T-helper 1 cell treated with Interleukin-12 subunit alpha and Interleukin-12 subunit beta and Interleukin-4 antibody, amounts not matched to agents 30 μg/mL and 1 μg/mL, for 36 hours (primary cell): ENCODE results near the gene GJA1.
"Not testable (repeated sequence)": the region's sequence is repeated elsewhere in the genome, so short reads cannot be mapped to it uniquely, and the experiment has no call there.

Experiments
- H3K27ac Mint-ChIP-seq: one replicate; pipeline ENCODE4 v1.8.0; 2021; ENCODE audit warnings: mild to moderate bottlenecking, mixed read lengths
- H3K27me3 Mint-ChIP-seq: one replicate; pipeline ENCODE4 v1.8.0; 2021; ENCODE audit warnings: low read depth, mixed read lengths
- H3K36me3 Mint-ChIP-seq: one replicate; pipeline ENCODE4 v1.8.0; 2021; ENCODE audit warnings: low read depth, mixed read lengths
- H3K4me1 Mint-ChIP-seq: one replicate; pipeline ENCODE4 v1.8.0; 2021; ENCODE audit warnings: low read depth, mixed read lengths
- H3K4me3 Mint-ChIP-seq: one replicate; pipeline ENCODE4 v1.8.0; 2021; ENCODE audit warnings: mild to moderate bottlenecking, moderate library complexity, mixed read lengths
- H3K9me3 Mint-ChIP-seq: one replicate; pipeline ENCODE4 v1.8.0; 2021; ENCODE audit warnings: mixed read lengths

The GJA1 gene

DNA sequence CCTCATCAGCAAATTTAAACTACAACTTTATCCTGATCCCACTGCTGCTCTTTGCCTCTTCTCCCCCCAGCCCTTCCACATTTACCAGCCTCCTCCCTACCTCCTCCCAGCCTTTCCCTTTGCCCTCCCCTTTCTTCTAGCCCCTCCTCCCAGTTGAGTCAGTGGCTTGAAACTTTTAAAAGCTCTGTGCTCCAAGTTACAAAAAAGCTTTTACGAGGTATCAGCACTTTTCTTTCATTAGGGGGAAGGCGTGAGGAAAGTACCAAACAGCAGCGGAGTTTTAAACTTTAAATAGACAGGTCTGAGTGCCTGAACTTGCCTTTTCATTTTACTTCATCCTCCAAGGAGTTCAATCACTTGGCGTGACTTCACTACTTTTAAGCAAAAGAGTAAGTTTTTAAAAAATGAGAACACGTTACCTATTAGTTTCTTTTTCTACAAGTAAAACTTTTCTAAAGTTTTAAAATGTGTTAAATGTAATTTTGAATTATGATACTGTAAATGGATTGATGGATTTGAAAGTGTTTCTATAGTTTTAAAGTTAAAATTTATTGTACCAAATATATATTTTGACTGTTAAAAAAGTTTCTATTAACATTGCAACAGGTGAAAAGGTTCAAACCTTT is at the start of gene GJA1:
Gene GJA1, plus strand, starts transcription at position 203 of the 626 bp plus-strand sequence. CDS start 11,202 bp downstream, outside the sequence.
- Mint-ChIP-seq H3K4me3 (peak within 1 kb of the TSS; percentile 80), H3K36me3 (peaks cover 2% of the 10 kb centered on the region), H3K4me1 (peaks cover 11% of the 10 kb centered on the region), H3K27ac (no peak within 1 kb of the TSS), H3K9me3 (no peaks in the 10 kb centered on the region), H3K27me3 (peaks cover 49% of the 10 kb centered on the region)

DNA sequence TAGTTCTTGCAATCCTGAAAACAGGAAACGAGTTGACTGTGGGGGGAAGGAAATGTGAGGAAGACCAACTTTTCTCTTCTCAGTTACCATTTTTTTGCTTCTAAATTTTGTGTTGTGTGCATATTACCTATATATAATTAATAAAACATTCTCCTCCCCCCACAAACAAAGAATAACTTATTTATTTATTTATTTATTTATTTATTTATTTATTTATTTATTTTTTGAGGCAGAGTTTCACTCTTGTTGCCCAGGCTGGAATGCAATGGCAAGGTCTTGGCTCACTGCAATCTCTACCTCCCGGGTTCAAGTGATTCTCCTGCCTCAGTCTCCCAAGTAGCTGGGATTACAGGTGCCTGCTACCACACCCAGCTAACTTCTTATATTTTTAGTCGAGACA is 48.9 kb upstream of the GJA1 start:
- not testable (repeated sequence) for H3K36me3 Mint-ChIP-seq, H3K27ac Mint-ChIP-seq, H3K27me3 Mint-ChIP-seq, H3K4me3 Mint-ChIP-seq, H3K9me3 Mint-ChIP-seq, H3K4me1 Mint-ChIP-seq

DNA sequence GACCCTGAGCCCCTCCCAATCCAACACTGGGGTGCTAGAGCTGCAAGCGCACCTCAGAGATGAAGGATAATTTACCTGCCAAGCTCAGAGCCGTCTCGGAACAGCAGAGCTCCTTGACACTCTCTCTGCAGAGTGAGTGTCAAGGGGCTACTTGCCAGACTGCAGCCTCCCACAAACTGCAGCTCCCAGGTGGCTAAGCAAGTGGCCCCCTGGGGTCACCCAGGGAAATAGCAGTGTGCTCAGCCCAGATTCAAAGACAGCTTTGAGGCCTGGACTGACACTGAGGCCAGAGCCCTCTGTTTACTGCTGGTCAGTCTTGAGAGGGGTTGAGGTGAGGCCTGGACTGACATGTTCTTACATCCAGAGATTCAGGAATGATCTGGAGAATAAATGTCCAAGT is 46.0 kb upstream of the GJA1 start:
- Mint-ChIP-seq H3K4me3 (no peak overlapping the region), H3K4me1 (no peaks in the 10 kb centered on the region), H3K36me3 (no peaks in the 10 kb centered on the region), H3K27ac (no peak overlapping the region), H3K9me3 (no peaks in the 10 kb centered on the region), H3K27me3 (no peaks in the 10 kb centered on the region)

DNA sequence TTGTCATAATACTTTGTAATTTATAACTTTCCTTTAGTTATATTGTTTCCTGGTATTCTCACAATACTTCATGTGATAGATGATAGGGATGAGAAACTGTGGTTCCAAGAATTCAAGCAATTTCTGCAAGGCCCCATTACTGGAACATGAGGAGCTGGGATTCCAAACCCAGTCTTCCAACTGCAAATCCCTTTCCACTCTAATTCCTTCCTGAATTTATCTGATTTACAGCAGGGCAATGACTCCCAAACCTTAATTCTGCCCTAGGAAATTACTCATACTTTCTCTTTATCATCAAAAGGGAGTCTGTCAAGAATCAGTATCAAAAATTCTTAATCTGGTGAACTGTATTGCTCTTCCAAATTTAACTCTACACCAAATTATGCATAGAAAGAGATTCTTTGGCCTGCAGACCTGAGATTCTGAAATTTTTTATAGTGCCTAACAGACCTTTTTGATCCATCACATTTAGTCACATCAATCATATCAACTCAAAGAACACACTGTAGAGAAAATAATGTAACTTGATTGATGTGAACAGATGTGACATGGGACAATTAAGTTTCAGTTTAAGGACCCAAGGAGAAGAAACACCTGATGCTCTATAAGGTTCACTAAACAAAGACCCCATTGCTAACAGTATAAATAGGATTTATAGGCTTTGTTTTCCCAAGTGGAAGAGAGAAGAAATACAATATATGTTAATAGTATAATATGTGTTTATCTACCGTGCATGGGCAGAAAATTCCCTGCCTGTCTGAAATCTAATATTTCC is 41.5 kb upstream of the GJA1 start:
- Mint-ChIP-seq H3K27ac (no peak overlapping the region), H3K36me3 (no peaks in the 10 kb centered on the region), H3K27me3 (no peaks in the 10 kb centered on the region), H3K9me3 (no peaks in the 10 kb centered on the region), H3K4me3 (no peak overlapping the region), H3K4me1 (no peaks in the 10 kb centered on the region)

DNA sequence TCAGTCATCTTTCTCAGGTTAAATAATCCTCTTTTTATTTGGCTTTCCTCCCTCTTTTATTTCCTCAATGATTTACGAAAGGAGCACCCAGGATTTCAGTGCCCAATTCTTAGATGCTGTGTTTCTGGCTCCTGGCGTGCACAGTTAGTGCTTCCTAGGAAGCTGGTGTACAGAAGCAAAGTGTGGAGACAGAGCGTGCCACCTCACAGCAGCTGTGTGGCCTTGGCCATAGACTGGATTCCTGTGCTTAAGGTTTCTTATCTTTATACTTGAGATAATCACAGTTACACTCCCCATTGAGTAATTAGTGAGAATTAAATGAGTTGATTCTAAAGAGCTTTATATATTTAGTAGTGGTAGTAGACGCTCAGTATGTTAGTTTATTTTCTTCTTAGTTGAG is 39.7 kb upstream of the GJA1 start:
- H3K27me3 Mint-ChIP-seq = no peaks in the 10 kb centered on the region
- H3K36me3 Mint-ChIP-seq = no peaks in the 10 kb centered on the region
- H3K9me3 Mint-ChIP-seq = no peaks in the 10 kb centered on the region
- no peaks in the 10 kb centered on the region for H3K4me1 Mint-ChIP-seq
- no peak overlapping the region for H3K4me3 Mint-ChIP-seq
- no peak overlapping the region for H3K27ac Mint-ChIP-seq

DNA sequence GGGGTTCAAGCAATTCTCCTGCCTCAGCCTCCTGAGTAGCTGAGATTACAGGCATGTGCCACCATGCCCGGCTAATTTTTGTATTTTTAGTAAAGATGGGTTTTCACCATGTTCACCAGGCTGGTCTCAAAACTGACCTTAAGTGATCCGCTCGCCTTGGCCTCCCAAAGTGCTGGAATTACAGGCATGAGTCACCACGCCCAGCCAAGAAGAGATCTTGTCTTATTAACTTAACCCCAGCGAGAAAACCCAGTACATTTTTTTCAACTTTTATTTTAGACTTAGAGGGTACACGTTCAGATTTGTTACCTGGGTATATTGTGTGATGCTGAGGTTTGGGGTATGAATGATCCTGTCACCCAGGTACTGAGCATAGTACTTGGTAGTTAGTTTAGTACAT is 38.3 kb upstream of the GJA1 start:
- H3K27ac Mint-ChIP-seq, H3K9me3 Mint-ChIP-seq, H3K36me3 Mint-ChIP-seq, H3K4me3 Mint-ChIP-seq, H3K4me1 Mint-ChIP-seq, H3K27me3 Mint-ChIP-seq: not testable (repeated sequence)

DNA sequence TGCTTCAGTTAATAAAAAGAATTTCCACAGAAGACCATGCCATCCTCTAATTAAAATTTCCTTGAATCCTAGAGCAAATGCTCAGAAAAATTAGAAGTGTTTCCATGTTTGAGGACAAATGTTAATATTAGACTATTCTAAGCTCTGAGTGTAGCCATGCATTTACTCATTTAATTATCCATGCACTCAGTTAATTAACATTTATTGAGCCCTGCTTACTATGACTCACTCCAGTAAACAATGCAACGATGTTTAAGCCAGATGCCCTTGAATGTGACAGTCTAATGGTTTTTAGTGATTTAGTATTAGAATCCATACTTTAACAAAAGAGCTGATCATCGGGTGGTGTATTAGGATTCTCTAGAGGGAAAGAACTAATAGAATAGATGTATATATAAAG is 37.3 kb upstream of the GJA1 start:
- Mint-ChIP-seq H3K4me1 (no peaks in the 10 kb centered on the region), H3K36me3 (no peaks in the 10 kb centered on the region)

DNA sequence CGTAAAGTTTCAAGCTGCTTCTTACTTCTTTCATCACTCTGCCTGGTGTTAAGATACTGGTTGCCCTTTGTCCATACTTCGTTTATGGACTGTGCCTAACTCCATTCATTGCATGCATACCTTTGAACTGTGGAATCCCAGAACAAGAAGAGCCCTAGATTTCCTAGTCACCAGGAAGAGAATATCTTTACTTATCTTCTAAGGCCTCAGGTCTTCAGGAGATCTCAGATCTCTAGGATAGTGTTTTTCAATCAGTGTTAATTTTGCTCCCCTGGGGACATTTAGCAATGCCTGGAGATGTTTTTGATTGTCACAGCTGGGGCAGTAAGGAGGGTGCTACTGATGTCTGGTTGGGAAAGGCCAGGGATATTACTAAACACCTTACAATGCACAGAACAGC is 35.5 kb upstream of the GJA1 start:
- H3K9me3 Mint-ChIP-seq = no peaks in the 10 kb centered on the region
- no peaks in the 10 kb centered on the region for H3K36me3 Mint-ChIP-seq
- H3K27ac Mint-ChIP-seq = no peak overlapping the region
- no peaks in the 10 kb centered on the region for H3K4me1 Mint-ChIP-seq
- H3K27me3 Mint-ChIP-seq = no peaks in the 10 kb centered on the region
- H3K4me3 Mint-ChIP-seq = no peak overlapping the region

More for the DNA sequence above, 37.3 kb upstream of the GJA1 start:
- no peak overlapping the region for H3K4me3 Mint-ChIP-seq
- no peak overlapping the region for H3K27ac Mint-ChIP-seq
- no peaks in the 10 kb centered on the region for H3K27me3 Mint-ChIP-seq
- H3K9me3 Mint-ChIP-seq = no peaks in the 10 kb centered on the region

DNA sequence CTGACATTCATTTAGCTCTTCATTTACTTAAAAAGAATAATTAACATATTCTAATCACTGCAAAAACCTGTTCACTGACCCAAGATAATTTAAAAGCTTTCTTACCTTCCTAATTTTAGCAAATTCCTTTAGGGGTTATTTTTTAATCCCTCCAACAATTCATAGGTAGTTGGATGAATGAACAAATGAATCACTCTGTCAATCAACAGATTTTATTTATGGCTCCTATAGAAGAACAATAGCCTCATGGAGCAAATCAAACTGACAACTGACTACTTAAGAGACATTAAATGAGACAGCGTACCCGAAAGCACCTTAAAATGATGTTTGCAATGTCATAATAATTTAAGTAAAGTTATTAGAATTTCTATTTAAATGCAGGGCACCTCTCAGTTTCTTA is 31.5 kb upstream of the GJA1 start:
- Mint-ChIP-seq H3K4me1 (no peaks in the 10 kb centered on the region), H3K27me3 (no peaks in the 10 kb centered on the region), H3K9me3 (no peaks in the 10 kb centered on the region), H3K36me3 (no peaks in the 10 kb centered on the region), H3K4me3 (no peak overlapping the region), H3K27ac (no peak overlapping the region)

DNA sequence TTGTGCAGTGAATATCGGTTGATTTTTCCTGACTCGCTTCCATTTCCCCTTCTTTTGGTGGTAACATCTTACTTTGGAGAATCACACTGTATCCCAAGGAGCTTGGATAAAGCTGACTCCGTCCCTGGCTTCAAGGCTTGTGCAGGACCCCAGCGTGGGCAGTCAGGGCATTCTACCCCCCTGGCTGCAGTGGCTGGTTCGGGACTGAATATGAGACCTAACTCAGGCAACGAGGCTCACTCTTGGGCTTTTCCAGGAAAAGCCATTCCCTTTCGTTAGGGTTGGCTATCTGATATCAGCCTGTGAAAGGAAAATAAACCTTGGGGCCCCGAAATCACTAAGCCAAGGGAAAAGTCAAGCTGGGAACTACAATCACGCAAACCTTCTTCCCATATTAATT is 30.1 kb upstream of the GJA1 start:
- Mint-ChIP-seq H3K4me3 (no peak overlapping the region), H3K9me3 (no peaks in the 10 kb centered on the region), H3K27ac (no peak overlapping the region), H3K36me3 (no peaks in the 10 kb centered on the region), H3K4me1 (no peaks in the 10 kb centered on the region), H3K27me3 (no peaks in the 10 kb centered on the region)

DNA sequence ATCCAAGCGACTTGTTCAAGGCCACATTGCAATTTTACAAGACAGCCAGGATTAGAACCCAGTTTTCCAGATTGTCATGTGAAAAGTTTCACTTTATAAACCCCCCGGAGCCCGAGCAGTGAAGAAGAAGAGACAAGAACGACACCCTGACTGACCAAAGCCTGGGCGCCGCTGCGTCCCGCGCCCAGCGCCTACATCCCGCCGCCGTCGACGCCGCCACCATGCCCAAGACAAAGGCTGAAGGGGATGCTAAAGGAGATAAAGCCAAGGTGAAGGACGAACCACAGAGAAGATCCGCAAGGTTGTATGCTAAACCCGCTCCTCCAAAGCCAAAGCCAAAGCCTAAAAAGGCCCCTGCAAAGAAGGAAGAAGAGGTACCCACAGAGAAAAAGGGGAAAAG is 27.1 kb upstream of the GJA1 start:
- Mint-ChIP-seq H3K4me1 (no peaks in the 10 kb centered on the region), H3K27ac (no peak overlapping the region), H3K36me3 (no peaks in the 10 kb centered on the region), H3K4me3 (no peak overlapping the region), H3K9me3 (no peaks in the 10 kb centered on the region), H3K27me3 (no peaks in the 10 kb centered on the region)

DNA sequence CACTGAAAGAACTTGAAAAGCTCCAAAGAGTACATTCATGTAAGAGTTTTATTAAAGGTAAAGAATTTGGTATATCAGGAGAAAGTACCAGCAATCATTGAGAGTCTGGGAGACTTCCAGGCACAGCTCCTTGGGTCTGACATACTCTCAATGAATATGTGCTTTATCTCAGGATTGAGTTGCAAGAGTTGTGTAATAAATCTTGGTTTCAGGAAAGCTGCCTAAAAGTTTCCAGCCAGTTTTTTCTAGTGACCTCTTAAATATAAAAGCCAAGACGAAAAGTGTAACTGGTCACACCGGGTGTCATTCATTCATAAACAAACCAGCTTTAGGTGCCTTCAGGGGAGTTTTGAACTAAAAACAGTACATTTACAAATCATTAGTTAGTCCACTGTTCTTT is 21.6 kb upstream of the GJA1 start:
- no peaks in the 10 kb centered on the region for H3K9me3 Mint-ChIP-seq
- no peak overlapping the region for H3K4me3 Mint-ChIP-seq
- H3K27ac Mint-ChIP-seq = no peak overlapping the region
- H3K4me1 Mint-ChIP-seq = no peaks in the 10 kb centered on the region
- H3K36me3 Mint-ChIP-seq = no peaks in the 10 kb centered on the region
- no peaks in the 10 kb centered on the region for H3K27me3 Mint-ChIP-seq

DNA sequence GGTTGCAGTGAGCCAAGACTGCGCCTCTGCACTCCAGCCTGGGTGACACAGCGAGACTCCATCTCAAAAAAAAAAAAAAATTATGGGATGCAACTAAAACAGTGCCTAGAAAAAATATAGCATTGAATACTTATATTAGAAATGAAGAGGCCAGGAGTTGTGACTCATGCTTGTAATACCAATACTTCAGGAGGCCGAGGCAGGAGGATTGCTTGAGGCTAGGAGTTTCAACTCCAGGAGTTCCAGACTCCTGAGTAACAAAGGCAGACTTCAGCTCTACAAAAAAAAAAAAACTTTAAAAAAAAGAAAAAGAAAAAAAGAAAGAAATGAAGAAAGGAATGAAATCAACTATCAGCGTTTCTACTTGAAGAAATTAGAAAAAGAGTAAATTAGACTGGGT is 17.1 kb upstream of the GJA1 start:
- Mint-ChIP-seq H3K27me3 (no peaks in the 10 kb centered on the region), H3K4me3 (no peak overlapping the region), H3K9me3 (no peaks in the 10 kb centered on the region), H3K36me3 (no peaks in the 10 kb centered on the region), H3K27ac (no peak overlapping the region), H3K4me1 (no peaks in the 10 kb centered on the region)

DNA sequence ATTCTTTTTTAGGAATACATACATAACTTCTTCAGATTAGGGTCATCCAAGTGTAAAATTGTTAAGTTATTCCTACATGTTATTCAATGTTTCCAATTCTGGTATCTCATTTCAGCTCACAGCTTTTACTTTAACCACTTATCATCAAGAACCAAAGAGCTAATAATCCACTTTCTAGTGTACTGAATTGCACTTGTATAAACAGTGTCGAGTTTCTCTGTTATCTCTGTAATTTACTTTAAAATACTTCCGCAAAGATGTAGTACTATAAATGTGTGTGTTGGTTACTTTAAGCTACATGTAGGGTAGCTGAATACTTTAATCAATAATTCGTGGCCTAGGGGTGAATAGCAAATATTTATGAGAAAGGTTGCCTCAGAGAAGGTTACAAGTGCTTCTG is 8.8 kb upstream of the GJA1 start:
- no peaks in the 10 kb centered on the region for H3K4me1 Mint-ChIP-seq
- no peak overlapping the region for H3K27ac Mint-ChIP-seq
- H3K27me3 Mint-ChIP-seq = no peaks in the 10 kb centered on the region
- no peaks in the 10 kb centered on the region for H3K9me3 Mint-ChIP-seq
- no peaks in the 10 kb centered on the region for H3K36me3 Mint-ChIP-seq
- H3K4me3 Mint-ChIP-seq = no peak overlapping the region

DNA sequence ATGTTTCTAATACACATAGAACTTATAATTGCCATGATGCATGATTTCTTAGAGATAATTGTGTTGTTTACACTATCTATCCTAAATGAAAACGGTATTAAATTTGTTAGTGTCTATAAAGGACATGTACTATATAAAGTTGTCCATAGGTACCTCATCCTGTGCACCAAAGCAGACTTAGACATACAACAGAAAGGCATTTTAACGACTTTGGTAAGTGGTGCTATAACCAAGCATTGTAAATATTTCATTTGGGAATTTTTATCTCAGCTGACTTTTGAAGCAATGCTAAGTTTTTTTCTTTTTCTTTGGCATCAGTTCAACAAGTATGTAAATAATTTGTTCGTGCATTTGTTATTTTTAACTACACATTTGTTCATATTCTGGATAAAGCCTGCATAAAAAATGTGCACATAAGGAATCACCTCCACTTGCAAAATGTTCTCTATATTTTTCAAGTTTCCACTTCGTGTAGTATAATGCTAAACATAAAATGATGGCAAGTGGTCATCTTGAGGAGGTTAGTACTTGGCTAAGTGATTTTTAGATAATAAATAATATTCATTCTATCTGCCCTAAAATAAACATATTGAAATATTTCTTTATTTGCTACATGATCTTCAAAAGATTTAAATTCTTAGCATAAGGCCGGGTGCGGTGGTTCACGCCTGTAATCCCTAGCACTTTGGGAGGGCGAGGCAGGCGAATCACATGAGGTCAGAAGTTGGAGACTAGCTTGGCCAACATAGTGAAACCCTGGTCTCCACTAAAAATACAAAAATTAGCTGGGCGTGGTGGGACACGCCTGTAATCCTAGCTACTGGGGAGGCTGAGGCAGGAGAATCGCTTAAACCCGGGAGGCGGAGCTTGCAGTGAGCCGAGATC is 6.3 kb upstream of the GJA1 start:
- Mint-ChIP-seq H3K36me3 (no peaks in the 10 kb centered on the region), H3K4me1 (no peaks in the 10 kb centered on the region), H3K4me3 (no peak overlapping the region), H3K9me3 (no peaks in the 10 kb centered on the region), H3K27me3 (no peaks in the 10 kb centered on the region), H3K27ac (no peak overlapping the region)
